SU-DHL-6 (cell line): Measurements from ENCODE around the gene PDLIM4.

Source experiments
- EZH2phosphoT487 ChIP-seq: fragments of 200-600 bp; sonication (generic), shearing (Covaris generic); conservative IDR thresholded peaks from 2 replicates; pipeline ENCODE4 v1.6.1; 2018; ENCODE audit warnings: mild to moderate bottlenecking, antibody characterized with exemption, low read length, moderate library complexity, mixed read lengths
- TF ChIP-seq, protein P1 (sequence below): fragments of 200-600 bp; sonication (generic); IDR thresholded peaks from one replicate; pipeline ENCODE4 v1.5.1; 2017; ENCODE audit warnings: antibody characterized with exemption, mild to moderate bottlenecking, low read length, moderate library complexity; ENCODE audit not compliant: insufficient read depth, poor library complexity, severe bottlenecking

DNA sequence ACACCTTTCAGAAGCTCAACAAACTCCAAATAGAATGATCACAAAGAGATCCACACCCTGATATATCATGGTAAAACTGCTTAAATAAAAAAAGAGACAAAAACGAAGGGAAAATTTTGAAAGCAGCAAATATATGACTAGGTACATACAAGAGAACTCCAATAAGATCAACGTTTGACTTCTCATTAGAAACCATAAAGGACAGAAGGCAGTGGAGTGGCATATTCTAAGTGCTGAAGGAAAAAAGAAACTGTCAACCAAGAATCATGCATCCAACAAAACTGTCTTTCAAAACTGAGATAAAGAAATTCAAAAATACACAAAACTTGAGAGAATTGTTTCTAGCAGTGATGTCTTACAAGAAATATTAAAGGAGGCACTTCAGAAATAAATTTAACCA, 47.9 kb downstream of the PDLIM4 start:
- TF ChIP-seq, protein P1, sequence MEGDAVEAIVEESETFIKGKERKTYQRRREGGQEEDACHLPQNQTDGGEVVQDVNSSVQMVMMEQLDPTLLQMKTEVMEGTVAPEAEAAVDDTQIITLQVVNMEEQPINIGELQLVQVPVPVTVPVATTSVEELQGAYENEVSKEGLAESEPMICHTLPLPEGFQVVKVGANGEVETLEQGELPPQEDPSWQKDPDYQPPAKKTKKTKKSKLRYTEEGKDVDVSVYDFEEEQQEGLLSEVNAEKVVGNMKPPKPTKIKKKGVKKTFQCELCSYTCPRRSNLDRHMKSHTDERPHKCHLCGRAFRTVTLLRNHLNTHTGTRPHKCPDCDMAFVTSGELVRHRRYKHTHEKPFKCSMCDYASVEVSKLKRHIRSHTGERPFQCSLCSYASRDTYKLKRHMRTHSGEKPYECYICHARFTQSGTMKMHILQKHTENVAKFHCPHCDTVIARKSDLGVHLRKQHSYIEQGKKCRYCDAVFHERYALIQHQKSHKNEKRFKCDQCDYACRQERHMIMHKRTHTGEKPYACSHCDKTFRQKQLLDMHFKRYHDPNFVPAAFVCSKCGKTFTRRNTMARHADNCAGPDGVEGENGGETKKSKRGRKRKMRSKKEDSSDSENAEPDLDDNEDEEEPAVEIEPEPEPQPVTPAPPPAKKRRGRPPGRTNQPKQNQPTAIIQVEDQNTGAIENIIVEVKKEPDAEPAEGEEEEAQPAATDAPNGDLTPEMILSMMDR: no peak
- TF ChIP-seq EZH2phosphoT487: no peak
